ENCODE measurements around the gene PLCE1. TPM values are rescaled to one million over a fixed set of nuclear protein-coding genes. Genes with fewer than 3 reads are reported as not detected.

The PLCE1 gene
- total RNA-seq, 1 experiment from 2014 or later = 1.8 TPM

DNA sequence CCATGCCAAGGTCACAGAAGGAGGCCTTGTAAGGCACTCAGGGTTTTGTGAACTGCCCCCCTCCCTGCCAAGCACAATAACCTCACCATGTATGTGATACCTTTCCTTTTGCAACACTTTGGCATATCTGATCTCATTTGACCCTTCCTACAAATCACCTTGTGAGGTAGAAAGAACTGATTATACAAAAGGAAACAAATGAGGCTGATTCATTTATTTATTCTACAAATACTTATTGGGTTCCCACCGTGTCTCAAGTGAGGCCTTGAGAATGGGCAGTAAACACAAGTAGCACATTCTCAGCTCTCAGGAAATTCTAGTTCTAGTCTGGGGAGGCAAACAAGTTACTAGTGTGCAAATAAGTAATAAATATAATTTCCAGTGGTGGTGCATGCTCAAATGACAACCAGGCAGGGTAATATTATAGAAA lies 19.6 kb downstream of the PLCE1 start:
- BruUV-seq (replicated peaks) = no TSS peak
- TF ChIP-seq, protein P1, sequence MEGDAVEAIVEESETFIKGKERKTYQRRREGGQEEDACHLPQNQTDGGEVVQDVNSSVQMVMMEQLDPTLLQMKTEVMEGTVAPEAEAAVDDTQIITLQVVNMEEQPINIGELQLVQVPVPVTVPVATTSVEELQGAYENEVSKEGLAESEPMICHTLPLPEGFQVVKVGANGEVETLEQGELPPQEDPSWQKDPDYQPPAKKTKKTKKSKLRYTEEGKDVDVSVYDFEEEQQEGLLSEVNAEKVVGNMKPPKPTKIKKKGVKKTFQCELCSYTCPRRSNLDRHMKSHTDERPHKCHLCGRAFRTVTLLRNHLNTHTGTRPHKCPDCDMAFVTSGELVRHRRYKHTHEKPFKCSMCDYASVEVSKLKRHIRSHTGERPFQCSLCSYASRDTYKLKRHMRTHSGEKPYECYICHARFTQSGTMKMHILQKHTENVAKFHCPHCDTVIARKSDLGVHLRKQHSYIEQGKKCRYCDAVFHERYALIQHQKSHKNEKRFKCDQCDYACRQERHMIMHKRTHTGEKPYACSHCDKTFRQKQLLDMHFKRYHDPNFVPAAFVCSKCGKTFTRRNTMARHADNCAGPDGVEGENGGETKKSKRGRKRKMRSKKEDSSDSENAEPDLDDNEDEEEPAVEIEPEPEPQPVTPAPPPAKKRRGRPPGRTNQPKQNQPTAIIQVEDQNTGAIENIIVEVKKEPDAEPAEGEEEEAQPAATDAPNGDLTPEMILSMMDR (IDR thresholded peaks at IDR 0.05; ENCODE audit: unreplicated experiment) = no peak
- H3K4me1 Mint-ChIP-seq (ENCODE audit: low read depth, unreplicated experiment) = peaks cover 9% of the 10 kb centered on the region
- H3K36me3 Mint-ChIP-seq (ENCODE audit: insufficient read depth, unreplicated experiment) = no peaks in the 10 kb centered on the region
- CTCF ChIA-PET = no interaction called here
- no peak for DNase-seq
- intact Hi-C loops (cut with micrococcal nuclease; ENCODE audit: unreplicated experiment) = no loop called here
- H3K4me3 Mint-ChIP-seq (ENCODE audit: low read depth, unreplicated experiment) = no peak overlapping the region
- no peak overlapping the region for H3K27ac Mint-ChIP-seq (ENCODE audit: unreplicated experiment)
- peaks cover 29% of the 10 kb centered on the region for H3K27me3 Mint-ChIP-seq (ENCODE audit: unreplicated experiment)
- H3K9me3 Mint-ChIP-seq (ENCODE audit: low read depth, unreplicated experiment) = peaks cover 6% of the 10 kb centered on the region

DNA sequence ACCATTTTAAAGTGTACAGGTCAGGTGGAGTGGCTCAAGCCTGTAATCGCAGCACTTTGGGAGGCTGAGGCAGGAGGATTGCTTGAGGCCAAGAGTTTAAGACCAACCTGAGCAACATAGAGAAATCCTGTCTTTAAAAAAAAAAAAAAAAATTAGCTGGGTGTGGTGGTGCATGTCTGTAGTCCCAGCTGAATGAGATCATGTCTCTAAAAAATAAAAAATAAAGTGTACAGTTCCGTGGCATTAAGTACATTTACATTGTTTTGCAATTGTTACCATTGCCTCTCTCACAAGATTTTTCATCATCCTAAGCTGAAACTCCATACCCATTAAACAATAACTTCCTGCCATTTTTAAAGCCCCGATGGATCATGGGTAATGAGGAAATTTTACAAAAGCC lies 20.6 kb downstream of the PLCE1 start:
- intact Hi-C loops (cut with micrococcal nuclease; ENCODE audit: unreplicated experiment) = no loop called here
- Mint-ChIP-seq H3K4me3 (ENCODE audit: low read depth, unreplicated experiment) (no peak overlapping the region), H3K9me3 (ENCODE audit: low read depth, unreplicated experiment) (peaks cover 6% of the 10 kb centered on the region), H3K27ac (ENCODE audit: unreplicated experiment) (no peak overlapping the region), H3K27me3 (ENCODE audit: unreplicated experiment) (peaks cover 30% of the 10 kb centered on the region), H3K36me3 (ENCODE audit: insufficient read depth, unreplicated experiment) (no peaks in the 10 kb centered on the region), H3K4me1 (ENCODE audit: low read depth, unreplicated experiment) (peaks cover 9% of the 10 kb centered on the region)
- BruUV-seq (replicated peaks) = no TSS peak
- CTCF ChIA-PET = no interaction called here
- TF ChIP-seq, protein P1 (IDR thresholded peaks at IDR 0.05; ENCODE audit: unreplicated experiment) = no peak
- no peak for DNase-seq

DNA sequence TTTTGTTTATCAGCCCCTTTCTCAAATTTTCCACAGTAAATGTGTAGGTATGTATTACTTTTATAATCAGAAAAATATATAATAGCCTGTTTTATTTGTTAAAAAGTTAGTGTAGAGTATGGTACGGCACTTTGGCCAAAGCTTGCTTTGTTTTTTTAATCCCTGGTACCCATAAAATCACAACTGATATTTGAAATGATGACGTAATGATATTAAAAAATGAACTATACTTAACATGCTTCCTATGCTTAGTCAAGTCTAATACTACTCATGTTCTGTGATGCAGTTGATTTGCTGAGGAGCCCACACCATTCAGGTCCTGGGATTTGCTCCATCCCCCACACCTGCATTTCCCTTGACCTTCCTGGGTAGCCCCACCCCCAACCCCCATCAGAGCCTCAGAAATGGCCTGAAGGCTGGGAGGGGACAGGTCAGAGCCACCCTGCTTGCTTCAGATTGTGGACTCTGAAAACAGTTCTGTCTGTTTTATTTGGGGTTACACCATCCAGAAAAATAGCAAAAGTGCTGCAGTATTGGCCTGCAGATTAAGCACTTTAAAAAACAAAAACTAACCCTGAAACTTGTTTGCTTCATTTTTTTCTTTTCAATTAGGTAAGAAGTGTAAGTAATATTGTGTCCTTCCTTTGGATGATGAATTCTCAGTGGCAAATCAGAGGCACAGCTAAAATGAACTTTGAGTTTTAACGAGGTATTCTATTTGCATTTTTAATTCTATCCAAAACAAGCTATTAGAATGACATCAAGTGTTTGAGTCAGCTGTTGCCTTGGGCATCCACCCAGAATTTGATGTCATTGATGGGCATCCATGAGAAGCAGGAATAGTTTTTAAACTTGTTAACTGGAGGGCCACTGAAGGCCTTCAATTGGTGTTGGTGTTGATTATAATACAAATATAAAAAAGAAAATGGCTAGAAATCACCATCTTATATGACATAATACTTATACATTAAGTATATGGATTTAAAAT lies 23.3 kb downstream of the PLCE1 start:
- TF ChIP-seq, protein P1 (IDR thresholded peaks at IDR 0.05; ENCODE audit: unreplicated experiment) = no peak
- H3K4me1 Mint-ChIP-seq (ENCODE audit: low read depth, unreplicated experiment) = peaks cover 9% of the 10 kb centered on the region
- BruUV-seq (replicated peaks) = no TSS peak
- no peak overlapping the region for H3K4me3 Mint-ChIP-seq (ENCODE audit: low read depth, unreplicated experiment)
- no peak for DNase-seq
- peaks cover 10% of the 10 kb centered on the region for H3K27me3 Mint-ChIP-seq (ENCODE audit: unreplicated experiment)
- H3K9me3 Mint-ChIP-seq (ENCODE audit: low read depth, unreplicated experiment) = no peaks in the 10 kb centered on the region
- no peaks in the 10 kb centered on the region for H3K36me3 Mint-ChIP-seq (ENCODE audit: insufficient read depth, unreplicated experiment)
- intact Hi-C loops (cut with micrococcal nuclease; ENCODE audit: unreplicated experiment) = no loop called here
- H3K27ac Mint-ChIP-seq (ENCODE audit: unreplicated experiment) = no peak overlapping the region
- CTCF ChIA-PET = interaction anchor here (0.7 kb wide), 1 partner anchor 21 kb away, joined by 3 read pairs; no protein-coding TSS in a partner anchor

DNA sequence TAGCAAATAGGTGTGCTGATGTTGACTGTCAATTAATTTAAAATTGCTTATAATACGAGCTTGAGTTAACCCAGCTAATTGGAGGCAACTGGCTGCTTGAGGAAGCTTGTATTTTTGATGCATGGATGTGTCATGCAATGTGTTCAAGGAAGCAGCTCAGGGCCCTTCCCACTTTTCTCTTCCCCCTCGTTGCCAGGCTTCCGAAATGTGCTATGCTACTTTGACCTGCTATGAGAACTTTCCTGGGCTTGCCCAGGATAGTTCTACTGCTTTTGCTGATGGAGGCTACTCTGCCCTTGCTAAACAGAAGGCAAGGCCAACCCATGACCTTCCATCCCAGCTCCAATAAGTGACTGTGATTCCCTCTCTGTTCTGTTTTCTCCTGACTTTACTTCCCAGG lies 24.4 kb downstream of the PLCE1 start:
- Mint-ChIP-seq H3K4me1 (ENCODE audit: low read depth, unreplicated experiment) (peaks cover 4% of the 10 kb centered on the region), H3K27me3 (ENCODE audit: unreplicated experiment) (peaks cover 18% of the 10 kb centered on the region), H3K4me3 (ENCODE audit: low read depth, unreplicated experiment) (no peak overlapping the region), H3K27ac (ENCODE audit: unreplicated experiment) (no peak overlapping the region), H3K9me3 (ENCODE audit: low read depth, unreplicated experiment) (no peaks in the 10 kb centered on the region), H3K36me3 (ENCODE audit: insufficient read depth, unreplicated experiment) (no peaks in the 10 kb centered on the region)
- TF ChIP-seq, protein P1 (IDR thresholded peaks at IDR 0.05; ENCODE audit: unreplicated experiment) = no peak
- CTCF ChIA-PET = interaction anchor here (0.6 kb wide), 1 partner anchor 416 kb away, joined by 3 read pairs; no protein-coding TSS in a partner anchor
- BruUV-seq (replicated peaks) = no TSS peak
- intact Hi-C loops (cut with micrococcal nuclease; ENCODE audit: unreplicated experiment) = no loop called here
- DNase-seq = no peak

Data from Calu3 (cell line).